Kidney (tissue), 22 donors: ENCODE results near the gene CLCN2. TPM values are rescaled to one million over a fixed set of nuclear protein-coding genes. Genes with fewer than 3 reads are reported as not detected.
A peak's percentile ranks its signal among the peaks of the same experiment; 100 is the strongest.

Experiments
- DNase-seq, 5 donors: peaks; one replicate each; pipeline ENCODE4 v3.0.0-alpha.2; 2013 to 2020
- FAIRE-seq: peaks from 2 replicates; lab custom pipeline; 2012; peaks lifted over from hg19 to GRCh38; lab: Jason Lieb, UNC
- H3K27ac ChIP-seq, 2 donors: one replicate each; pipeline ENCODE4 v1.7.0; 2013; ENCODE audit warnings: low read depth in 2 of 2, low read length in 2 of 2, inconsistent platforms in 1 of 2
- H3K27me3 ChIP-seq: one replicate; pipeline ENCODE4 v1.7.1; 2013; ENCODE audit warnings: low read length, inconsistent platforms; ENCODE audit not compliant: control insufficient read depth, insufficient read depth
- H3K36me3 ChIP-seq, 3 donors: one replicate each; pipeline versions ENCODE4 v1.7.0 to v1.7.1; 2013; ENCODE audit warnings: low read length in 3 of 3, control low read depth in 1 of 3, inconsistent platforms in 1 of 3; ENCODE audit not compliant: insufficient read depth in 3 of 3, control insufficient read depth in 2 of 3
- H3K4me1 ChIP-seq, 3 donors: one replicate each; pipeline versions ENCODE4 v1.7.0 to v1.7.1; 2013; ENCODE audit warnings: low read length in 3 of 3, inconsistent platforms in 1 of 3, low read depth in 1 of 3; ENCODE audit not compliant: control insufficient read depth in 2 of 3, insufficient read depth in 2 of 3
- H3K4me3 ChIP-seq, 3 donors: one replicate each; pipeline versions ENCODE4 v1.7.0 to v1.8.1; 2013; ENCODE audit warnings: low read length in 3 of 3, control low read depth in 1 of 3, inconsistent platforms in 1 of 3
- H3K9ac ChIP-seq, 3 donors: one replicate each; pipeline versions ENCODE4 v1.7.0 to v1.7.1; 2013; ENCODE audit warnings: low read length in 3 of 3, control low read depth in 1 of 3, inconsistent platforms in 1 of 3
- H3K9me3 ChIP-seq, 3 donors: one replicate each; pipeline versions ENCODE4 v1.7.0 to v1.7.1; 2013; ENCODE audit warnings: low read length in 3 of 3, control low read depth in 1 of 3, inconsistent platforms in 1 of 3; ENCODE audit not compliant: control insufficient read depth in 2 of 3, insufficient read depth in 1 of 3
- intact Hi-C: fragments of 100-400 bp; cut with DNase I; formaldehyde crosslinking; loops from one replicate; pipeline ENCODE4 v1.11.1; 2022
- long read RNA-seq, 10 donors: library from polyadenylated mRNA in 1 of 10; unstranded in 1 of 10; transcript quantifications; one replicate each; pipeline ENCODE4 v2.0.0 and lab custom pipeline, GENCODE V29; 2021 to 2026
- polyA plus RNA-seq: library from polyadenylated mRNA; stranded (reverse); fragments of 350-450 nt; fragmentation: Illumina TruSeq; extraction: RNeasy Lipid Tissue Mini Kit (QIAGEN cat#74804); gene quantifications from one replicate; pipeline ENCODE4 v1.2.3, GENCODE V29; 2014; ENCODE audit warnings: low read depth, low replicate concordance; ENCODE audit not compliant: insufficient read depth
- total RNA-seq: library from RNA; stranded (reverse); fragmentation: NEBNext Ultra II Directional; extraction: Animal tissue kit (Norgen Biotek cat#: 25700); gene quantifications from one replicate; pipeline ENCODE4 v1.2.1, GENCODE V29; 2021
- TF ChIP-seq, protein P1 (sequence below): IDR thresholded peaks from 3 replicates; pipeline ENCODE4 v1.5.1; 2012; ENCODE audit warnings: mild to moderate bottlenecking, moderate library complexity, borderline replicate concordance; ENCODE audit not compliant: insufficient read depth; ENCODE audit errors: extremely low read depth
- donor health status: control.
- donor health status: control.
- donor health status: control.
- donor health status: control.
- donor health status: control.
- donor health status: DM: yes; HTN: yes; CAD: no.
- donor health status: Normal renal cell carcinoma (clear cell type).

Gene CLCN2
- total RNA-seq (10.4 TPM), polyA plus RNA-seq (6.4 TPM)
- long read RNA-seq, donor 1, partial matches to known transcripts, result 0 of 4 reads
- long read RNA-seq, donor 1, other reads (novel, unspliced or antisense), result 0 of 4 reads
- long read RNA-seq, donor 2, partial matches to known transcripts, result 0 of 3 reads
- long read RNA-seq, donor 2, other reads (novel, unspliced or antisense), result 0 of 3 reads
- long read RNA-seq, donor 3, partial matches to known transcripts, result 0 of 3 reads
- long read RNA-seq, donor 3, other reads (novel, unspliced or antisense), result 0 of 3 reads
- long read RNA-seq, donor 4, partial matches to known transcripts, result 0 of 1 reads
- long read RNA-seq, donor 4, other reads (novel, unspliced or antisense), result 0 of 1 reads
- long read RNA-seq, donor 5, result 0 reads
- long read RNA-seq, donor 6, result 0 reads
- long read RNA-seq, donor 7, transcript CLCN2-201 (24 exons, 3,290 nt), result major isoform, 5 of 9 reads
- long read RNA-seq, donor 7, partial matches to known transcripts, result 3 of 9 reads
- long read RNA-seq, donor 7, other reads (novel, unspliced or antisense), result 1 of 9 reads
- long read RNA-seq, donor 8, result 0 reads
- long read RNA-seq, donor 9, partial matches to known transcripts, result 26 of 27 reads
- long read RNA-seq, donor 9, other reads (novel, unspliced or antisense), result 0 of 27 reads
- long read RNA-seq, donor 10, partial matches to known transcripts, result 8 of 11 reads
- long read RNA-seq, donor 10, other reads (novel, unspliced or antisense), result 0 of 11 reads

GRCh38 chr3:184361532-184361931 lies at the start of gene CLCN2, which contains the start of gene POLR2H:
CLCN2 (minus strand) TSS chr3:184361605; CDS start chr3:184361479, 126 bp downstream.
POLR2H (plus strand) TSS chr3:184361710; CDS start chr3:184363493, 1,783 bp downstream.
- peaks cover 6 to 10% (median 7%) of the 10 kb centered on the region in 3 donors for H3K36me3 ChIP-seq
- DNase-seq, result peak; percentile 78 to 94 (median 89)
- TF ChIP-seq, protein P1, sequence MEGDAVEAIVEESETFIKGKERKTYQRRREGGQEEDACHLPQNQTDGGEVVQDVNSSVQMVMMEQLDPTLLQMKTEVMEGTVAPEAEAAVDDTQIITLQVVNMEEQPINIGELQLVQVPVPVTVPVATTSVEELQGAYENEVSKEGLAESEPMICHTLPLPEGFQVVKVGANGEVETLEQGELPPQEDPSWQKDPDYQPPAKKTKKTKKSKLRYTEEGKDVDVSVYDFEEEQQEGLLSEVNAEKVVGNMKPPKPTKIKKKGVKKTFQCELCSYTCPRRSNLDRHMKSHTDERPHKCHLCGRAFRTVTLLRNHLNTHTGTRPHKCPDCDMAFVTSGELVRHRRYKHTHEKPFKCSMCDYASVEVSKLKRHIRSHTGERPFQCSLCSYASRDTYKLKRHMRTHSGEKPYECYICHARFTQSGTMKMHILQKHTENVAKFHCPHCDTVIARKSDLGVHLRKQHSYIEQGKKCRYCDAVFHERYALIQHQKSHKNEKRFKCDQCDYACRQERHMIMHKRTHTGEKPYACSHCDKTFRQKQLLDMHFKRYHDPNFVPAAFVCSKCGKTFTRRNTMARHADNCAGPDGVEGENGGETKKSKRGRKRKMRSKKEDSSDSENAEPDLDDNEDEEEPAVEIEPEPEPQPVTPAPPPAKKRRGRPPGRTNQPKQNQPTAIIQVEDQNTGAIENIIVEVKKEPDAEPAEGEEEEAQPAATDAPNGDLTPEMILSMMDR, result no peak
- no peaks in the 10 kb centered on the region for H3K27me3 ChIP-seq
- intact Hi-C loops, result no loop called here
- H3K27ac ChIP-seq, result peak within 1 kb of the TSS; percentile 98 to 99
- H3K4me3 ChIP-seq, result peak within 1 kb of the TSS; percentile 84 to 91 (median 90)
- FAIRE-seq, result no peak
- H3K9me3 ChIP-seq, result no peaks in the 10 kb centered on the region
- H3K4me1 ChIP-seq, result peaks cover 3 to 17% (median 13%) of the 10 kb centered on the region in 3 donors
- peak within 1 kb of the TSS; percentile 67 to 94 (median 88) for H3K9ac ChIP-seq

GRCh38 chr3:184409946-184410500 lies 48.6 kb upstream of the CLCN2 start:
- intact Hi-C loops, result loop anchor here (10.0 kb wide), 1 partner anchor 95 kb away; no protein-coding TSS in a partner anchor

GRCh38 chr3:184409331-184409926 lies 48.0 kb upstream of the CLCN2 start:
- Histone ChIP-seq H3K9me3 (no peaks in the 10 kb centered on the region), H3K27me3 (no peaks in the 10 kb centered on the region), H3K4me1 (peaks cover 0 to under 1% (median 0%) of the 10 kb centered on the region in 3 donors), H3K4me3 (no peak overlapping the region), H3K27ac (no peak overlapping the region), H3K9ac (no peak overlapping the region), H3K36me3 (no peaks in the 10 kb centered on the region)
- DNase-seq (peak in 1 of 5 donors; percentile 59), FAIRE-seq (no peak)
- intact Hi-C loops, result no loop called here
- TF ChIP-seq, protein P1, result no peak

More at GRCh38 chr3:184409946-184410500, 48.6 kb upstream of the CLCN2 start:
- no peak for FAIRE-seq
- H3K9me3 ChIP-seq, result no peaks in the 10 kb centered on the region
- H3K27me3 ChIP-seq, result no peaks in the 10 kb centered on the region
- DNase-seq, result no peak
- H3K4me1 ChIP-seq, result peaks cover 0 to 4% (median 0%) of the 10 kb centered on the region in 3 donors
- H3K36me3 ChIP-seq, result no peaks in the 10 kb centered on the region
- H3K9ac ChIP-seq, result no peak overlapping the region
- no peak overlapping the region for H3K4me3 ChIP-seq
- TF ChIP-seq, protein P1, result no peak
- H3K27ac ChIP-seq, result no peak overlapping the region
